ENCODE data around the gene LBP.
"Not testable (repeated sequence)": the region's sequence is repeated elsewhere in the genome, so short reads cannot be mapped to it uniquely, and the experiment has no call there.

The LBP gene

GRCh38 chr20:38383147-38383546 is 36.9 kb downstream of the LBP start:
- Histone ChIP-seq H3K4me1 (ENCODE audit: control insufficient read depth, low read depth, low read length) (peaks cover 8% of the 10 kb centered on the region), H3K27me3 (ENCODE audit: control insufficient read depth, insufficient read depth, low read length) (no peaks in the 10 kb centered on the region), H3K9me3 (ENCODE audit: control insufficient read depth, low read depth, low read length) (no peaks in the 10 kb centered on the region), H3K36me3 (ENCODE audit: control insufficient read depth, low read depth, low read length) (no peaks in the 10 kb centered on the region), H3K4me3 (ENCODE audit: low read length) (no peak overlapping the region), H3K9ac (ENCODE audit: low read length) (no peak overlapping the region), H3K27ac (ENCODE audit: low read length) (no peak overlapping the region)

GRCh38 chr20:38386004-38386403 is 39.7 kb downstream of the LBP start:
- no peak overlapping the region for H3K4me3 ChIP-seq (ENCODE audit: low read length)
- H3K4me1 ChIP-seq (ENCODE audit: control insufficient read depth, low read depth, low read length): peaks cover 8% of the 10 kb centered on the region
- no peaks in the 10 kb centered on the region for H3K36me3 ChIP-seq (ENCODE audit: control insufficient read depth, low read depth, low read length)
- no peaks in the 10 kb centered on the region for H3K27me3 ChIP-seq (ENCODE audit: control insufficient read depth, insufficient read depth, low read length)
- no peak overlapping the region for H3K9ac ChIP-seq (ENCODE audit: low read length)
- H3K9me3 ChIP-seq (ENCODE audit: control insufficient read depth, low read depth, low read length): no peaks in the 10 kb centered on the region
- H3K27ac ChIP-seq (ENCODE audit: low read length): no peak overlapping the region

DNA sequence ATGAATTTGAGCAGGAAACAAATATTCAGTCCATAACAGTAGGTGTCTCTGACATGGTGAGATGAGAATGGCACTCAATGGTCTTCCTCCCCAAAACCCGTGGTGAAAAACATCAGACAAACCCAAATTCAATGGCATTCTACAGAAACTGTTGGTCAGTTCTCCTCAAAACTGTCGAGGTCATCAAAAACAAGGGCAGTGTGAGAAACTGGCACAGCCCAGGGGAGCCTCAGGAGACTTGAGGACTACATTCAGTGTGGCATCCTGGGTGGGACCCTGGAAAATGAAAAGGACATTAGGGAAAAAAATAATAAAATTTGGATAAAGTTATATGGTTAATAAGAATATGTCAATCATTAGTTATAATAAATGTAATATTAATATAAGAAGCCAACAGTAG is 40.6 kb downstream of the LBP start:
- Histone ChIP-seq H3K9ac (ENCODE audit: low read length) (no peak overlapping the region), H3K36me3 (ENCODE audit: control insufficient read depth, low read depth, low read length) (no peaks in the 10 kb centered on the region), H3K9me3 (ENCODE audit: control insufficient read depth, low read depth, low read length) (no peaks in the 10 kb centered on the region), H3K27me3 (ENCODE audit: control insufficient read depth, insufficient read depth, low read length) (no peaks in the 10 kb centered on the region), H3K4me1 (ENCODE audit: control insufficient read depth, low read depth, low read length) (peaks cover 8% of the 10 kb centered on the region), H3K27ac (ENCODE audit: low read length) (no peak overlapping the region), H3K4me3 (ENCODE audit: low read length) (no peak overlapping the region)

DNA sequence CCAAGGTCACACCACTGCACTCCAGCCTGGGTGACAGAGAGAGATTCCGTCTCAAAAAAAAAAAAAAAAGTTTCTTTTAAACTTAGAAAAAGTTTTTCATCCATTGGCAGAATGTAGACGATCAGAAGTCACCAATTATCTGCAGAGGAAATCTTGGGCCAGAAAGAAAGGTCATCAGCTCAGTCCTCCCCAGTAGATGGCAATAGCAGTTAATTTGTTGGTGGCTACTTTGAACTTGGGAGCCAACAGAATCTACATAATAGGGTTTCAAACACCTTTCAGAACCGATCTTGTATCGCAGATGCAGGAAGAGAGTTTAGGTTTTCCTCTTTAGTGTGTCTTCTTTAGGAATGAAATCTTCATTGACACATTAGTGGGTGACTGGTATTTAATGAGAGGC is 41.7 kb downstream of the LBP start:
- no peak overlapping the region for H3K4me3 ChIP-seq (ENCODE audit: low read length)
- no peaks in the 10 kb centered on the region for H3K9me3 ChIP-seq (ENCODE audit: control insufficient read depth, low read depth, low read length)
- no peak overlapping the region for H3K27ac ChIP-seq (ENCODE audit: low read length)
- no peak overlapping the region for H3K9ac ChIP-seq (ENCODE audit: low read length)
- H3K4me1 ChIP-seq (ENCODE audit: control insufficient read depth, low read depth, low read length): peaks cover 2% of the 10 kb centered on the region
- no peaks in the 10 kb centered on the region for H3K36me3 ChIP-seq (ENCODE audit: control insufficient read depth, low read depth, low read length)
- no peaks in the 10 kb centered on the region for H3K27me3 ChIP-seq (ENCODE audit: control insufficient read depth, insufficient read depth, low read length)

- Histone ChIP-seq H3K4me1 (ENCODE audit: control insufficient read depth, low read depth, low read length) (no peaks in the 10 kb centered on the region), H3K4me3 (ENCODE audit: low read length) (no peak overlapping the region), H3K9ac (ENCODE audit: low read length) (no peak overlapping the region), H3K27ac (ENCODE audit: low read length) (no peak overlapping the region), H3K36me3 (ENCODE audit: control insufficient read depth, low read depth, low read length) (no peaks in the 10 kb centered on the region), H3K9me3 (ENCODE audit: control insufficient read depth, low read depth, low read length) (no peaks in the 10 kb centered on the region), H3K27me3 (ENCODE audit: control insufficient read depth, insufficient read depth, low read length) (no peaks in the 10 kb centered on the region)
These were observed 46.1 kb downstream of the LBP start for GRCh38 chr20:38392356-38392755.

DNA sequence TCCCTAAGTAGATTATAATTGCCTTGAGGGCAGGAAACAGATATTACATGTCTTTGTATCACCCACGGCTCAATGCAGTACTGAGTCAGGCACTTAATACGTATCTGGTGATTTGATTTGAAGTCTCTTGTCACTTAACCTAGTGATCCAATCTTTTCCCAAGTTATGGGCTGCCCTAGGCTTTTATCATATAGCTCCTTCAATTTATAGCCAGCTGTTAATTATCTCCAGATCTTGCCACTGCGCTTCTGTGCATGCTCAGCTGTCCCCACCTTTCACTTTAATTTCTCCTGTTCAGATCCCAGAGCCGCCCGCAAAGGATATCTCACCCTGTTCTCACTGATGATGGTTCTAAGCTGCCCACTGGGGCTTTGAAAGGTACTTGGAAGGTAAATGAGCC is 47.0 kb downstream of the LBP start:
- no peak overlapping the region for H3K4me3 ChIP-seq (ENCODE audit: low read length)
- no peaks in the 10 kb centered on the region for H3K4me1 ChIP-seq (ENCODE audit: control insufficient read depth, low read depth, low read length)
- no peaks in the 10 kb centered on the region for H3K9me3 ChIP-seq (ENCODE audit: control insufficient read depth, low read depth, low read length)
- H3K36me3 ChIP-seq (ENCODE audit: control insufficient read depth, low read depth, low read length): no peaks in the 10 kb centered on the region
- no peak overlapping the region for H3K9ac ChIP-seq (ENCODE audit: low read length)
- no peaks in the 10 kb centered on the region for H3K27me3 ChIP-seq (ENCODE audit: control insufficient read depth, insufficient read depth, low read length)
- no peak overlapping the region for H3K27ac ChIP-seq (ENCODE audit: low read length)

DNA sequence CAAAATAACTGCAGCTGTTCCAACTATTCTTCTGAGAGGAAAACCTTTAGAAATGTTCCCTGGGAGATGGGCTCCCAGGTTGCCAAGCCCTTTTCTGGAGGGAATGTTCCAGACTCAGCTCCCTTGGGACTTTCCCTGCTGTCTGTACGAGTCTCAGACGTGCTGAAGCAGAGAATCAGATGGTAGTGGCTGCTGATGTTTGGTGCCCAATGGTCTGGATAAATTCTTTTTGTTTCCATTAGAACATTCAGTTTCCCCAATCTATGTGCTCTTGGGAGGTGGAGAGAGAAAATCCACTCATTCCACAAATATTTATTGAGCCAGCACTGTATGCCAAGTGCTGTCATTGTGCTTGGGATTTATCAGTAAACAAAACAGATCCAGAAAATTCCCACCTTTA is 48.9 kb downstream of the LBP start:
- Histone ChIP-seq H3K36me3 (ENCODE audit: control insufficient read depth, low read depth, low read length) (no peaks in the 10 kb centered on the region), H3K27ac (ENCODE audit: low read length) (no peak overlapping the region), H3K9ac (ENCODE audit: low read length) (no peak overlapping the region), H3K4me3 (ENCODE audit: low read length) (no peak overlapping the region), H3K27me3 (ENCODE audit: control insufficient read depth, insufficient read depth, low read length) (no peaks in the 10 kb centered on the region), H3K9me3 (ENCODE audit: control insufficient read depth, low read depth, low read length) (no peaks in the 10 kb centered on the region), H3K4me1 (ENCODE audit: control insufficient read depth, low read depth, low read length) (no peaks in the 10 kb centered on the region)

- H3K36me3 ChIP-seq (ENCODE audit: control insufficient read depth, low read depth, low read length); H3K4me1 ChIP-seq (ENCODE audit: control insufficient read depth, low read depth, low read length); H3K27ac ChIP-seq (ENCODE audit: low read length); H3K9ac ChIP-seq (ENCODE audit: low read length); H3K27me3 ChIP-seq (ENCODE audit: control insufficient read depth, insufficient read depth, low read length); H3K4me3 ChIP-seq (ENCODE audit: low read length); H3K9me3 ChIP-seq (ENCODE audit: control insufficient read depth, low read depth, low read length): not testable (repeated sequence)
These were observed 49.6 kb downstream of the LBP start for GRCh38 chr20:38395751-38396395.

DNA sequence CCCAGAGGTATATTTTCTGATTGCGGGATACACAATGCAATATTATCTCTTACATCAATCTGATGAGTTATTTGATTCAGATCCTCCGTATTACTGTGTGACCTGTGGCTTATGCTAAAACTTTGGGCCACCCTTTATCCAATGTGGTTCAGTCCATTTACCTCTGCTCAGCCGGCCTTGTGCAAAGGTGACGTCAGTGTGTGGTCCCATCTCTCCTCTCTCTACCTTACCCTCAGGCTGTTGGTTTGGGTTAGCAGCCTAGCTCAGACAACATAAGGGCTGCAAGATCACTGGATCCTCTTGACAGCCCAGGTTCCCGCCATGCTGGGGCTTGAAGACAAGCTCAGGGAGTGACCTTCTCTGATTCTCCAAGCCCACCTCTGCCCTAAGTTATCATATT is 55.8 kb downstream of the LBP start:
- Histone ChIP-seq H3K36me3 (ENCODE audit: control insufficient read depth, low read depth, low read length) (no peaks in the 10 kb centered on the region), H3K27ac (ENCODE audit: low read length) (no peak overlapping the region)

DNA sequence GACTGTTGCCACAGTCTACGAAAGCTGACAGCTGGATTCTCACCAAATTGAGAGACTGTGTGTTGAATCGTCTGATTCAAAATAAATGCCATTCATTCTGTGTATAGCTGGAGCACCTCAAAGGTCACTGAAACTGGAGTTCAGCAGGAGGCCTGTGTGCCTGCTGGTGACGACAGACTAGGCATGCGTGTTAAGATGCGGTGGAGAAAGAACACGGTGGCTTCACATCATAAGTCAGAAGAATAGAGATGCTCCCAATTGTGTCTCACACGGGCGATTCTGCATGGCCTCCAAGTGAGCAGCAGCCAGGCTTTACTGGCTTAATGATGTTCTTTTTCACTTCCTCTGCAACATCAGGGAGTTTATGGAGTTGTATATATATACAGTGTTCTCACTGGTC is 56.5 kb downstream of the LBP start:
- Histone ChIP-seq H3K36me3 (ENCODE audit: control insufficient read depth, low read depth, low read length) (no peaks in the 10 kb centered on the region), H3K27ac (ENCODE audit: low read length) (no peak overlapping the region), H3K4me3 (ENCODE audit: low read length) (no peak overlapping the region), H3K9ac (ENCODE audit: low read length) (no peak overlapping the region), H3K4me1 (ENCODE audit: control insufficient read depth, low read depth, low read length) (no peaks in the 10 kb centered on the region), H3K27me3 (ENCODE audit: control insufficient read depth, insufficient read depth, low read length) (no peaks in the 10 kb centered on the region), H3K9me3 (ENCODE audit: control insufficient read depth, low read depth, low read length) (no peaks in the 10 kb centered on the region)

More for the DNA sequence above, 55.8 kb downstream of the LBP start:
- H3K4me3 ChIP-seq (ENCODE audit: low read length): no peak overlapping the region
- no peaks in the 10 kb centered on the region for H3K9me3 ChIP-seq (ENCODE audit: control insufficient read depth, low read depth, low read length)
- no peaks in the 10 kb centered on the region for H3K4me1 ChIP-seq (ENCODE audit: control insufficient read depth, low read depth, low read length)
- no peak overlapping the region for H3K9ac ChIP-seq (ENCODE audit: low read length)
- H3K27me3 ChIP-seq (ENCODE audit: control insufficient read depth, insufficient read depth, low read length): no peaks in the 10 kb centered on the region

DNA sequence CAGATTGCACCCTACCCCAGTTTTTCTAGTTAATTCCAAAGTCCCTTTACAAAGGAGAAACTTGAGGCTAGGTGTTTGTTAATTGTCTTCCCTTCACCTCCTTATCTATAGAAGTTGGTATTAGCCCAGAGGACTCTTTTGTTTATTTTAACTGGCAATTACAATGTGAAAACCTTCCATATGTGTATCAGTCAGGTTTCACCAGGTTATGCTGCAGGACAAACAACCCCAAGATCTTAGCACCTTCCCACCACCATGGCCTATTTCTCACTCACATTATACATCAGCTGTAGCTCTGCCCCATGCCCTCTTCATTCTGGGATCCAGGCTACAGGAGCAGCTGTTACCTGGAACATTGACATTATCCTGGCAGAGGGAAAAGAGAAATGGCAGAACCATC is 57.7 kb downstream of the LBP start:
- Histone ChIP-seq H3K4me1 (ENCODE audit: control insufficient read depth, low read depth, low read length) (no peaks in the 10 kb centered on the region), H3K27me3 (ENCODE audit: control insufficient read depth, insufficient read depth, low read length) (no peaks in the 10 kb centered on the region), H3K9me3 (ENCODE audit: control insufficient read depth, low read depth, low read length) (no peaks in the 10 kb centered on the region), H3K9ac (ENCODE audit: low read length) (no peak overlapping the region), H3K36me3 (ENCODE audit: control insufficient read depth, low read depth, low read length) (no peaks in the 10 kb centered on the region), H3K27ac (ENCODE audit: low read length) (no peak overlapping the region), H3K4me3 (ENCODE audit: low read length) (no peak overlapping the region)

GRCh38 chr20:38405132-38405531 is 58.9 kb downstream of the LBP start:
- no peak overlapping the region for H3K4me3 ChIP-seq (ENCODE audit: low read length)
- H3K9ac ChIP-seq (ENCODE audit: low read length): no peak overlapping the region
- H3K4me1 ChIP-seq (ENCODE audit: control insufficient read depth, low read depth, low read length): no peaks in the 10 kb centered on the region
- H3K27me3 ChIP-seq (ENCODE audit: control insufficient read depth, insufficient read depth, low read length): no peaks in the 10 kb centered on the region
- no peak overlapping the region for H3K27ac ChIP-seq (ENCODE audit: low read length)
- H3K9me3 ChIP-seq (ENCODE audit: control insufficient read depth, low read depth, low read length): no peaks in the 10 kb centered on the region
- no peaks in the 10 kb centered on the region for H3K36me3 ChIP-seq (ENCODE audit: control insufficient read depth, low read depth, low read length)

All from iPS-18a (cell line).